Measurements from ENCODE around the gene TBCE.

The TBCE gene

GRCh38 chr1:235325854-235326253, 41.4 kb upstream of the TBCE start:
- no peak for TF ChIP-seq CTCF (IDR thresholded peaks at IDR 0.05; ENCODE audit: low read depth, low read length)
- no peak for DNase-seq
- H3K36me3 ChIP-seq, result peaks cover 14% of the 10 kb centered on the region
- no peaks in the 10 kb centered on the region for H3K27me3 ChIP-seq
- H3K4me3 ChIP-seq (ENCODE audit: low read depth, low read length), result peak overlapping the region; percentile 93
- H3K9me3 ChIP-seq, result no peaks in the 10 kb centered on the region
- no peaks in the 10 kb centered on the region for H3K4me1 ChIP-seq

GRCh38 chr1:235326719-235327558, 40.3 kb upstream of the TBCE start:
- Histone ChIP-seq H3K4me1 (no peaks in the 10 kb centered on the region), H3K4me3 (ENCODE audit: low read depth, low read length) (peak overlapping the region; percentile 93), H3K9me3 (no peaks in the 10 kb centered on the region), H3K36me3 (peaks cover 14% of the 10 kb centered on the region), H3K27me3 (no peaks in the 10 kb centered on the region)
- peak; percentile 51 for DNase-seq
- TF ChIP-seq CTCF (IDR thresholded peaks at IDR 0.05; ENCODE audit: low read depth, low read length), result no peak

- Histone ChIP-seq H3K36me3 (peaks cover 10% of the 10 kb centered on the region), H3K9me3 (no peaks in the 10 kb centered on the region), H3K4me1 (no peaks in the 10 kb centered on the region), H3K27me3 (no peaks in the 10 kb centered on the region), H3K4me3 (ENCODE audit: low read depth, low read length) (peak within 1 kb of the TSS; percentile 93)
- DNase-seq, result no peak
- no peak for TF ChIP-seq CTCF (IDR thresholded peaks at IDR 0.05; ENCODE audit: low read depth, low read length)
Measured at GRCh38 chr1:235327559-235328270, 39.5 kb upstream of the TBCE start, which contains the start of gene ARID4B. Gene ARID4B, minus strand, starts transcription at chr1:235328179. Its CDS starts 1,260 bp downstream, at chr1:235326919.

GRCh38 chr1:235328271-235329138, 38.7 kb upstream of the TBCE start, which contains the start of gene GGPS1:
Gene GGPS1, plus strand, starts transcription at chr1:235328570. Its CDS starts 6,695 bp downstream, at chr1:235335265.
- peak; percentile 97 for DNase-seq
- no peaks in the 10 kb centered on the region for H3K4me1 ChIP-seq
- H3K36me3 ChIP-seq, result peaks cover 10% of the 10 kb centered on the region
- peak within 1 kb of the TSS; percentile 93 for H3K4me3 ChIP-seq (ENCODE audit: low read depth, low read length)
- peak; percentile 26 for TF ChIP-seq CTCF (IDR thresholded peaks at IDR 0.05; ENCODE audit: low read depth, low read length)
- no peaks in the 10 kb centered on the region for H3K9me3 ChIP-seq
- no peaks in the 10 kb centered on the region for H3K27me3 ChIP-seq

- peak; percentile 43 for DNase-seq
- Histone ChIP-seq H3K36me3 (peaks cover 10% of the 10 kb centered on the region), H3K4me3 (ENCODE audit: low read depth, low read length) (peak overlapping the region; percentile 71), H3K27me3 (no peaks in the 10 kb centered on the region), H3K9me3 (no peaks in the 10 kb centered on the region), H3K4me1 (no peaks in the 10 kb centered on the region)
- TF ChIP-seq CTCF (IDR thresholded peaks at IDR 0.05; ENCODE audit: low read depth, low read length), result no peak; the same call in 1 of the 2 replicates
Measured at GRCh38 chr1:235329139-235329902, 37.9 kb upstream of the TBCE start.

Measured in BE2C (cell line).